ENCODE results near the gene SCARF2.

GRCh38 chr22:20436768-20437612 lies 635 bp downstream of the SCARF2 start:
- TF ChIP-seq CTCF (IDR thresholded peaks at IDR 0.05; ENCODE audit: low read depth, low read length, poor library complexity, severe bottlenecking) (no peak), EZH2phosphoT487 (IDR thresholded peaks at IDR 0.05; ENCODE audit: borderline replicate concordance, low read length) (0 out of 2 replicates have a peak, but pooled peaks have one; percentile 17)
